ENCODE results near the gene IMMT. TPM values are rescaled to one million over a fixed set of nuclear protein-coding genes. Genes with fewer than 3 reads are reported as not detected.

Gene IMMT
- total RNA-seq, 1 experiment from 2014 or later: 88.7 TPM

DNA sequence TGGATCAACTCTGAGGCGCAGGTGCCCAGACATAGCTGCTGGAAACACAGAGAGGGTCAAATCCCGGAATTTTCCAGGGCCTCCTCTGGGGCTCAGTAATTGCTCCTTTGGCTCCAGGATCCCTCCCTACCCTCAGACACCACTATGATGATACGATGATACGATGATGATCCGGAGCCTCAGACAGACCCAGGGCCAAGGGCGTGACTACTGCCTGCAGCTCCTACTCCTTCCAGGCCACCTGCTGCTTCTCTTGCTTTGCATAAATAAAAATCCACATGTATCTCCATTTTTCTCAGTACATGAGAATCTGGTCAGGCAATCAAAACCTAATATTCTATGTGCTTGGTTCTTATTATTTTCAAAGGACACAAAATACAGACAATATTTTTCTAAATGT lies 37.6 kb upstream of the IMMT start:
- CTCF ChIA-PET: interaction anchor here (1.0 kb wide), 1 partner anchor 15 kb away, joined by 3 read pairs; no protein-coding TSS in a partner anchor
- Mint-ChIP-seq H3K36me3 (ENCODE audit: insufficient read depth, unreplicated experiment) (peaks cover 6% of the 10 kb centered on the region), H3K4me3 (ENCODE audit: low read depth, unreplicated experiment) (no peak overlapping the region), H3K9me3 (ENCODE audit: low read depth, unreplicated experiment) (no peaks in the 10 kb centered on the region), H3K27me3 (ENCODE audit: unreplicated experiment) (peaks cover 18% of the 10 kb centered on the region), H3K4me1 (ENCODE audit: low read depth, unreplicated experiment) (peaks cover 8% of the 10 kb centered on the region), H3K27ac (ENCODE audit: unreplicated experiment) (no peak overlapping the region)
- no TSS peak for BruUV-seq (replicated peaks)
- intact Hi-C loops (cut with micrococcal nuclease; ENCODE audit: unreplicated experiment): no loop called here
- TF ChIP-seq CTCF (IDR thresholded peaks at IDR 0.05; ENCODE audit: unreplicated experiment): no peak
- no peak for DNase-seq

DNA sequence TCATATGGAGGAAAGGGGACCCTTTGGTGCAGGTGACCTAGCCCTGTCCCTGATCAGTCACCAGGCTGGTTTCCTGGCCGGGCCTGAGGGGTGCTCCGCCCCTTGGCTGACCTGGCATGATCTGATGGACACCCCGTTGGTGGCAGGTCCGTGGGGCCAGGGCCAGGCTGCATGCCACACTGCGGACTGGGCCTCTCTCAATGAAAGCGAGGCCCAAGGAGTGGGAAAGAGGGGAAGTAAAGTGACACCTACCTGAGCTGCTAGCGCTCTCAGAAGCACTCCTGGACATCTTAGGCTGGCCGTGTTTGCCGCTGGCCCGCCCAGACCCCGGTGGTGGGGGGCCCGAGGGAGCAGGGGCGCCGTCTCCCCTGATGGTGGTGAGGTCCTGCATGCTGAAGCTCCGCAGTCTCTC lies 37.1 kb upstream of the IMMT start:
- Mint-ChIP-seq H3K36me3 (ENCODE audit: insufficient read depth, unreplicated experiment) (peaks cover 6% of the 10 kb centered on the region), H3K4me1 (ENCODE audit: low read depth, unreplicated experiment) (peaks cover 8% of the 10 kb centered on the region), H3K27me3 (ENCODE audit: unreplicated experiment) (peaks cover 18% of the 10 kb centered on the region), H3K4me3 (ENCODE audit: low read depth, unreplicated experiment) (no peak overlapping the region), H3K9me3 (ENCODE audit: low read depth, unreplicated experiment) (no peaks in the 10 kb centered on the region), H3K27ac (ENCODE audit: unreplicated experiment) (no peak overlapping the region)
- intact Hi-C loops (cut with micrococcal nuclease; ENCODE audit: unreplicated experiment): no loop called here
- DNase-seq: no peak
- BruUV-seq (replicated peaks): no TSS peak
- no peak for TF ChIP-seq CTCF (IDR thresholded peaks at IDR 0.05; ENCODE audit: unreplicated experiment)
- CTCF ChIA-PET: no interaction called here

- DNase-seq: no peak
- Mint-ChIP-seq H3K4me3 (ENCODE audit: low read depth, unreplicated experiment) (no peak overlapping the region), H3K27ac (ENCODE audit: unreplicated experiment) (no peak overlapping the region), H3K4me1 (ENCODE audit: low read depth, unreplicated experiment) (peaks cover 8% of the 10 kb centered on the region), H3K36me3 (ENCODE audit: insufficient read depth, unreplicated experiment) (peaks cover 6% of the 10 kb centered on the region), H3K9me3 (ENCODE audit: low read depth, unreplicated experiment) (no peaks in the 10 kb centered on the region), H3K27me3 (ENCODE audit: unreplicated experiment) (peaks cover 18% of the 10 kb centered on the region)
- CTCF ChIA-PET: no interaction called here
- no TSS peak for BruUV-seq (replicated peaks)
- no peak for TF ChIP-seq CTCF (IDR thresholded peaks at IDR 0.05; ENCODE audit: unreplicated experiment)
- intact Hi-C loops (cut with micrococcal nuclease; ENCODE audit: unreplicated experiment): no loop called here
Observed at GRCh38 chr2:86231680-86232372, 36.6 kb upstream of the IMMT start.

DNA sequence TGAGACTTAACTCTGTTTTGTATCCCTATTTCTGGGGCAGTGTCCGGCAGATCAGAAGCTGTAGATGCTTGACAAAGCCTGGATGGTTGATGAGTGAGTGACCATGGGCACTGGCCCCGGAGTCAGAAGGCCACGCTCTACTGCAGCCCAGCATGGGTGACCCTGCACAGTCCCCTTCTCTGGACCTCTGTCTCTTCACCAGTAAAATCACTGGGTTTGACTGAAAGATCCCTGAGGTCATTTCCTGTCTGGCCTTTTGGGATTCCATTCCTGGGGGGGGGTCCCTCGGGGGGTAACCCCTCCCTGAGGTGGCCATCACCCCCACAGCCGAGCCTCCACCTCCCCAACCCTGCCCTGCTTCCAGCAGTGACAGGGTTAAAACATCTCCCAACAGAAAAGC lies 35.7 kb upstream of the IMMT start:
- TF ChIP-seq CTCF (IDR thresholded peaks at IDR 0.05; ENCODE audit: unreplicated experiment): no peak
- H3K4me1 Mint-ChIP-seq (ENCODE audit: low read depth, unreplicated experiment): peaks cover 8% of the 10 kb centered on the region
- intact Hi-C loops (cut with micrococcal nuclease; ENCODE audit: unreplicated experiment): no loop called here
- no peaks in the 10 kb centered on the region for H3K9me3 Mint-ChIP-seq (ENCODE audit: low read depth, unreplicated experiment)
- CTCF ChIA-PET: no interaction called here
- no peak overlapping the region for H3K4me3 Mint-ChIP-seq (ENCODE audit: low read depth, unreplicated experiment)
- H3K36me3 Mint-ChIP-seq (ENCODE audit: insufficient read depth, unreplicated experiment): peaks cover 6% of the 10 kb centered on the region
- no TSS peak for BruUV-seq (replicated peaks)
- H3K27ac Mint-ChIP-seq (ENCODE audit: unreplicated experiment): no peak overlapping the region
- DNase-seq: no peak
- peaks cover 18% of the 10 kb centered on the region for H3K27me3 Mint-ChIP-seq (ENCODE audit: unreplicated experiment)

Data from Calu3 (cell line).